ENCODE data around the gene YAP1.

Gene YAP1

DNA sequence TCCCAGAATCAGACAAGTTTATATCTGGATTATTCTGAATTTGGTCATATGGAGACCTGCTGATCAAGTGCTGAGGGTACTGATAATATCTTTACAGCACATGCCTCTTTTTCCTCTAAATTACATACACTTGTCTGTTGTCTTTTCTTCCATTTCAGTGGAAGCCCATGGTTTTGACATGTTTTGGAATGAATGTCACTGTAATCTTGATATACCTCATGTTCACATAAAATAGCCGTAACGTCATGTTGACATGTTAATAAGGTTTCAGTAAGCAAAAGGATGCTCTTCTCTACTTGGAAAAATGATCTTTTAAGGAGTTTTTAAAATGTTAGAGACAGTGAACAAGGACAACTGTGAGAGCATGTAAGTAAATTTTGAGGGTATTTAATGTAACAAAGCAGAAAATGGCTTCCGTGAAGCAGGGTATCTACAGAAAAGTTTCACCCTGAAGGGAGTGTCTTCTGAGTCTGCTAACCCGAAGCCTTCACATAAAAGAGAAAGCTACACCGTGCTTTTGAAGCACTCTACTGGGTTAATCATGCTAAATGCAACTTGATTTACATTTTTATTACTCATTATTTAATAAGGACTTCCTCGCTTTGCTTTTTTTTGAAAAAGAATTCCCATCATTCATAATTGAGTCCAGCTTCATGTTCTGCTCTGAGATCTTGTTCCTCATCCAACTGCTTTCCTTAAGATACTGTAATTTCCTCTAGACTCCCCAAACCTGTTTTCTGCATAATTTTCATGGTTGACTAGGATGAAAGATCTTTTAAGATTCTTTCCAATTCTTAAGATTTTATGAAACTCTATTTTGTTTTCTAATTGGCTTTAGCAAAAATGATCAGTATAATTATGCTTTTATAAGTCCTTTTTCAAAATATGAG lies 56.2 kb downstream of the YAP1 start:
- in situ Hi-C loops (cut with HindIII; ENCODE audit: low sequenced_read_pairs) = no loop called here
- H3K4me3 ChIP-seq (ENCODE audit: low read depth, low read length) = no peak overlapping the region
- TF ChIP-seq, protein P1, sequence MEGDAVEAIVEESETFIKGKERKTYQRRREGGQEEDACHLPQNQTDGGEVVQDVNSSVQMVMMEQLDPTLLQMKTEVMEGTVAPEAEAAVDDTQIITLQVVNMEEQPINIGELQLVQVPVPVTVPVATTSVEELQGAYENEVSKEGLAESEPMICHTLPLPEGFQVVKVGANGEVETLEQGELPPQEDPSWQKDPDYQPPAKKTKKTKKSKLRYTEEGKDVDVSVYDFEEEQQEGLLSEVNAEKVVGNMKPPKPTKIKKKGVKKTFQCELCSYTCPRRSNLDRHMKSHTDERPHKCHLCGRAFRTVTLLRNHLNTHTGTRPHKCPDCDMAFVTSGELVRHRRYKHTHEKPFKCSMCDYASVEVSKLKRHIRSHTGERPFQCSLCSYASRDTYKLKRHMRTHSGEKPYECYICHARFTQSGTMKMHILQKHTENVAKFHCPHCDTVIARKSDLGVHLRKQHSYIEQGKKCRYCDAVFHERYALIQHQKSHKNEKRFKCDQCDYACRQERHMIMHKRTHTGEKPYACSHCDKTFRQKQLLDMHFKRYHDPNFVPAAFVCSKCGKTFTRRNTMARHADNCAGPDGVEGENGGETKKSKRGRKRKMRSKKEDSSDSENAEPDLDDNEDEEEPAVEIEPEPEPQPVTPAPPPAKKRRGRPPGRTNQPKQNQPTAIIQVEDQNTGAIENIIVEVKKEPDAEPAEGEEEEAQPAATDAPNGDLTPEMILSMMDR (IDR thresholded peaks at IDR 0.05; ENCODE audit: low read depth, low read length) = no peak
- no peak for DNase-seq (ENCODE audit: low read depth, low spot score)

DNA sequence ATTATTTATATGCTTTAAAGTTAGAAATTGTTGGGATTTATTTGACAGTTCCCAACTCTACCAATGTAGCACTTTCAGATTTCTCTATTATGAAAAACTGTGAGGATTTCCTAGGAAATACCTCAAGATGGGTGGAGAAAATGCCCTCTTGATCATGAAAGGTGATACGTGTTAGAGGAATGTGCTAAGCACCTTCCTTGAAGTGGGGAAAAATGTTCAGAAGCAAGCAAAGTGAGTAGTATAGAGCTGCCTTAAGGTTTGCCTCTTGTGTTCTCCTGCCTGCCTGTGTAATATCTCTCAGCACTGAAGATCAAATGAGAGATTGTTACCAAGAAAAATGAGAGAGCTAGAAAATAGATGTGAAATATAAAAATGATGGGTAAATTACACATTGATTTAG lies 58.2 kb downstream of the YAP1 start:
- TF ChIP-seq, protein P1 (IDR thresholded peaks at IDR 0.05; ENCODE audit: low read depth, low read length) = no peak
- no peak overlapping the region for H3K4me3 ChIP-seq (ENCODE audit: low read depth, low read length)
- in situ Hi-C loops (cut with HindIII; ENCODE audit: low sequenced_read_pairs) = no loop called here
- no peak for DNase-seq (ENCODE audit: low read depth, low spot score)

DNA sequence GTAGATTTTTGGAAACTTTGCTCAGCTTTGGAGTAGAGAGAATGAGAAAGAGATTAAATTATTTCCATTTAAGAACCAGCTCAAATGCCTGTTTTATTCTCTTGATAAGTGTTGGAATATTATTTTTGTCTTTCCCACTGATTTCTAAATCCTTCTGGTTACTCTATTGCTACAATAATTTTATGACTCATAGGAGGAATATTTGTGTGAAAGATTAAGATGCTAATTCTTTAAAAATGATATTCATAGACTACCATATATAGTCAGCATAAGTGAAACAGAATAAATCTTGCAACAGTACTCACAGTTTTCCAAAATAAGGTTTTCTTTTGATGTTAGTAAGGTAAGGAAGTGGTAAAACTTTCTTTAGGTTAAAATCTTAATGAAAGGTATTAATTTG lies 60.9 kb downstream of the YAP1 start:
- TF ChIP-seq, protein P1 (IDR thresholded peaks at IDR 0.05; ENCODE audit: low read depth, low read length) = no peak
- peak; percentile 74 for DNase-seq (ENCODE audit: low read depth, low spot score)
- H3K4me3 ChIP-seq (ENCODE audit: low read depth, low read length) = no peak overlapping the region
- in situ Hi-C loops (cut with HindIII; ENCODE audit: low sequenced_read_pairs) = no loop called here

DNA sequence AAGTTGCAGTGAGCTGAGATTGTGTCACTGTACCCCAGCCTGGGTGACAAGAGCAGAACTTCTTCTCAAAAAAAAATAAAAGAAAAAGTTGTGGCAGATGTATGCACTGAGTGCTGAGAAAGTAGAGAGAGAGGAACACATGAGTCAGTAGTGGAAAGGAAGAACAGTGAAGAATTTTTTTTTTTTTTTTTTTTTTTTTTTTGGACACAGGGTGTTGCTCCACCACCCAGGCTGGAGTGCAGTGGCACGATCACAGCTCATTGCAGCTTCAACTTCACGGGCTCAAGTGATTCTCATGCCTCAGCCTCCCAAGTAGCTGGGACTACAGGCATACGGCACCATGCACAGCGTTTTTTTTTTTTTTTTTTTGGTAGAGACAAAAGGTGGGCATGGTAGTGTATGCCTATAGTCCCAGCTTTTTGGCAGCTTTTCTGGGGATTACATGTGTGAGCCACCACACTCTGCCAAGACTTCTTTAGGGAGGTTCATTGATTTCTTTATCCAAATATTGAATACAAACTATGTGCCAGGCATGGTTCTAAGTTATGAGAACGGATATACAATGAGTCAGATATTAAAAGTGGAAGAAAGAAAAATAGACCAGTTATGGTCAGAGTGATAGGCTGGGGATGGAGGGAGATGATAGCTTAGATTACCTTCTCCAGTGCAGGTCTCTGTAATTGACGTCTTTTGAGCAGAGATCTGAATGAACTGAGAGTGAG lies 62.0 kb downstream of the YAP1 start:
- no peak overlapping the region for H3K4me3 ChIP-seq (ENCODE audit: low read depth, low read length)
- in situ Hi-C loops (cut with HindIII; ENCODE audit: low sequenced_read_pairs) = no loop called here
- DNase-seq (ENCODE audit: low read depth, low spot score) = peak; percentile 58
- TF ChIP-seq, protein P1 (IDR thresholded peaks at IDR 0.05; ENCODE audit: low read depth, low read length) = no peak

DNA sequence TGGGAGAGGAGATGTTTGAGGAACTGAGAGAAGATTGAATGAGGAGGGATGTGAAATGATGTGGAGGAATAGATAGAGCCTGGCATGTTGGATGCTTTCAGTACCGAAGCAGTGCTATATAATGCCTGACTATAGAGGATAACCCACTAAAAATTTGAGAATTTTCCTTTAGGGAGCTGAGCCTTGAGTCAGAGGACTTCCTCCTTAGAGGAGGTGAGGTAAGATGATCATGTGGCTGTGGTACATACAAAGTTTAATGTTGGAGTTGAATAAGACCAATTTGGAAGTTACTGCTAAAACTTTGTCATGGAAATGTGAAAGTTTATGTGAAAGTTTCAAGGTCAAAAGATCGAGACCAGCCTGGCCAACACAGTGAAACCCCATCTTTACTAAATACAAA lies 66.9 kb downstream of the YAP1 start:
- in situ Hi-C loops (cut with HindIII; ENCODE audit: low sequenced_read_pairs) = no loop called here
- TF ChIP-seq, protein P1 (IDR thresholded peaks at IDR 0.05; ENCODE audit: low read depth, low read length) = no peak
- DNase-seq (ENCODE audit: low read depth, low spot score) = no peak
- no peak overlapping the region for H3K4me3 ChIP-seq (ENCODE audit: low read depth, low read length)

DNA sequence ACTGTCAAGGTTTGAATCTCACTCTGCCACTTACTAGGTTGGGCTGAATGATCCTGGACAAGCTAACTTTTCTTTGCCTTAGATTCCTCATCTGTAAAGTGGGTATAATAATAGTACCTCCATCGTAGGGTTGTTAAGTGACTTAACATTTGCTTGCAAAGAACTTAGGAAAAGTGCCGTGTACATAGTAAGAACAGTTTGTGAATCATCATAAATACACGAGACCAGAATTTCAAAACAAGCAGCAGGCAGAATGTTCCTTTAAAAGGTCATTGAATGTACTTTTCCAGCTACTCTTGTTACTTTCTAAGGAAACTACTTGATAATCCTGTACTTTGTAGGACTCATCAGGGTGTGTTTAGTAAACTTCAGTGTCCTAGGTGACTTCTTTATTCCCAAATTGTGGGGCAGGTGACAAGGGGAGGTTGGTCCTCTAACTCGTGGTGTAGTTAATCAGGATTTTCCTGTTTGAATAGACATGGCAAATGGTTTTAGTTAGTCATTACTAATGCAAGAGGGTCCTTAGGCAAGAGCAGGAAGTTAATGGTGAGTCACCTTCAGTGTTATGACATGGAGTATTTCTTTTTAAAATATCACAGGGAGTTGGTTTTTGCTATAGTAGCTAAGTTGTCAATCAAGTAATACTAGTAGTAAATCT lies 67.9 kb downstream of the YAP1 start:
- in situ Hi-C loops (cut with HindIII; ENCODE audit: low sequenced_read_pairs) = no loop called here

More for the DNA sequence above, 67.9 kb downstream of the YAP1 start:
- peak; percentile 90 for DNase-seq (ENCODE audit: low read depth, low spot score)
- TF ChIP-seq, protein P1 (IDR thresholded peaks at IDR 0.05; ENCODE audit: low read depth, low read length) = no peak
- no peak overlapping the region for H3K4me3 ChIP-seq (ENCODE audit: low read depth, low read length)
